ENCODE measurements around the gene PFKL. TPM values are rescaled to one million over a fixed set of nuclear protein-coding genes. Genes with fewer than 3 reads are reported as not detected.

Gene PFKL
- total and polyA plus RNA-seq, 2 donors (not counting 1 experiment from before 2014, with no cell fraction given), result 267 to 318 TPM

GRCh38 chr21:44286716-44287632 is 12.9 kb upstream of the PFKL start:
- Mint-ChIP-seq H3K27me3 (no peaks in the 10 kb centered on the region), H3K9me3 (ENCODE audit: insufficient read depth) (no peaks in the 10 kb centered on the region), H3K4me3 (no peak overlapping the region), H3K4me1 (peaks cover 20% of the 10 kb centered on the region), H3K27ac (no peak overlapping the region)
- Histone ChIP-seq H3K9me3 (ENCODE audit: control extremely low read depth in 1 of 3, control insufficient read depth in 2 of 3, insufficient read depth in 1 of 3, low read length in 2 of 3) (no peaks in the 10 kb centered on the region), H3K36me3 (replicated peaks in 1 of 2; ENCODE audit: control extremely low read depth in 1 of 2, control insufficient read depth in 1 of 2, extremely low read depth in 1 of 2, insufficient read depth in 2 of 2, low read length in 1 of 2) (no peaks in the 10 kb centered on the region), H4K20me1 (ENCODE audit: control insufficient read depth, insufficient read depth, low read length, poor library complexity, severe bottlenecking) (no peaks in the 10 kb centered on the region), H3K4me2 (replicated peaks; ENCODE audit: low read depth, low read length, poor library complexity, severe bottlenecking) (no peak overlapping the region), H3K4me3 (ENCODE audit: control extremely low read depth in 1 of 5, extremely low read depth in 1 of 5, insufficient read depth in 1 of 5, low read depth in 2 of 5, low read length in 4 of 5) (no peak overlapping the region), H3K27me3 (replicated peaks in 1 of 4; ENCODE audit: control extremely low read depth in 1 of 4, control insufficient read depth in 3 of 4, insufficient read depth in 4 of 4, low read length in 3 of 4) (no peaks in the 10 kb centered on the region), H3K79me2 (ENCODE audit: control insufficient read depth, insufficient read depth, low read length) (no peaks in the 10 kb centered on the region), H3K9ac (ENCODE audit: low read length) (no peak overlapping the region), H3K27ac (ENCODE audit: low read length in 2 of 2) (no peak overlapping the region), H3K4me1 (ENCODE audit: control insufficient read depth in 2 of 2, insufficient read depth in 2 of 2, low read length in 2 of 2) (peaks cover 3 to 4% of the 10 kb centered on the region in 2 donors), H2AFZ (ENCODE audit: insufficient read depth, low read depth, low read length, poor library complexity, severe bottlenecking) (no peak overlapping the region)
- POLR2A ChIA-PET, result no interaction called here
- TF ChIP-seq CTCF (IDR thresholded peaks at IDR 0.05), result no peak
- TF ChIP-seq EZH2 (IDR thresholded peaks at IDR 0.05; ENCODE audit: borderline replicate concordance, insufficient read depth, low read depth, low read length, poor library complexity, severe bottlenecking), result no peak
- ATAC-seq (ENCODE audit: low read depth) (no peak), DNase-seq (no peak)
- WGBS (ENCODE audit: insufficient coverage), result 83% methylated on average over 27 of the region's 31 CpGs
- intact Hi-C loops (cut with micrococcal nuclease), result no loop called here
- CTCF ChIA-PET, result interaction anchor here (1.2 kb wide), 1 partner anchor 10 kb away, joined by 5 read pairs; no protein-coding TSS in a partner anchor
